ENCODE measurements around the gene C10orf90.

The C10orf90 gene

DNA sequence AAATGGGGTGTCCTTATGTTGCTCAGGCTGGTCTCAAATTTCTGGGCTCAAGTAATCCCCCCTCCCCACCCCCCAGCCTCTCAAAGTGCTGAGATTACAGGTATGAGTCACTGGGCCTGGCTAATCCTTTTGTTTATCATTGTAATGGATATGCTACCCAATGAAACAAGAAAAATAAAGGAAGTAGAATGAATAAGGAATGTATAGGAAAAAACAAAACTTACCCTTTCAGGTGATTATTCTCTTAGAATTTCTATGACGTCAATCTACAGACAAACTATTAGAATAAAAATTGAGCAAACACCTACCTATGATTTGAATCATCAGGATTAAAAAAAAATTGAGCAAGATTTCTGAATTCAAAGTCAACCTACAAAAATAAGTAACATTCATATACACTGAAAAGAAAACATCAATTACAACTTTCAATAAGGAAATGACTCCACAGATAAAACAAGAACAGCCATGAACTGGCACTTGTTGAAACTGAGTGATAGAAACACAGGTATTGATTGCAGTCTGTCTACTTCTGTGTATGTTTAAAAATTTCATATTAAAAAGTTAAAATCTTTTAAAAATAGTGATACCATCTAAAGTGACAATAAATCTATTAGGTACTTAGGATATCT, 294.5 kb downstream of the C10orf90 start (continued):
- TF ChIP-seq HIC1 (tag by site-specific recombination; IDR thresholded peaks at IDR 0.05): no peak

DNA sequence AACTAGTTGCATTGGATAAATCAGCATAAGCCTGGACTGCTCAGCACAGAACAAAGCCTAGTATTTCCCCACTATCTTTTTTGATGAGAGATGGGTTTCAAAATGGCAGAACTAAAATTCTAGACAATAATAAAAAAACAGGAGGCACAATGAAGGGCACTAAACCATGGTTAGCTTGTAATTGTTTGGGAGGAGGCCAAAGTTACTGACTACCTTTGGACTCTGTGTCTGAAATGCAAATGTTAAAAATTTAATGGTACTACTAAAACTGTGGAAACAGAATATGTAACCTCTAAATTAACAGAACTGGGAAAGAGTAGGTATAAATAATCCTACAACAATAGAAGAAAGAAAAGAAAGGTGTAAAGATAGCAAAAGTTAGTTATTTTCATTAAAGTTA, 295.2 kb downstream of the C10orf90 start:
- peaks cover 3% of the 10 kb centered on the region for H3K9me3 ChIP-seq (ENCODE audit: control insufficient read depth, insufficient read depth, low read depth, low read length)
- ChIA-PET POLR2A (no interaction called here), CTCF (no interaction called here)
- no peaks in the 10 kb centered on the region for H3K36me3 ChIP-seq (ENCODE audit: control insufficient read depth in 2 of 2, insufficient read depth in 1 of 2, low read length in 2 of 2)
- peaks cover 3% of the 10 kb centered on the region; the same call in 1 of the 2 replicates for H3K4me1 ChIP-seq (ENCODE audit: control insufficient read depth, insufficient read depth, low read length)
- TF ChIP-seq ZNF404 (tag by site-specific recombination; IDR thresholded peaks at IDR 0.05): no peak
- TF ChIP-seq, protein P1, sequence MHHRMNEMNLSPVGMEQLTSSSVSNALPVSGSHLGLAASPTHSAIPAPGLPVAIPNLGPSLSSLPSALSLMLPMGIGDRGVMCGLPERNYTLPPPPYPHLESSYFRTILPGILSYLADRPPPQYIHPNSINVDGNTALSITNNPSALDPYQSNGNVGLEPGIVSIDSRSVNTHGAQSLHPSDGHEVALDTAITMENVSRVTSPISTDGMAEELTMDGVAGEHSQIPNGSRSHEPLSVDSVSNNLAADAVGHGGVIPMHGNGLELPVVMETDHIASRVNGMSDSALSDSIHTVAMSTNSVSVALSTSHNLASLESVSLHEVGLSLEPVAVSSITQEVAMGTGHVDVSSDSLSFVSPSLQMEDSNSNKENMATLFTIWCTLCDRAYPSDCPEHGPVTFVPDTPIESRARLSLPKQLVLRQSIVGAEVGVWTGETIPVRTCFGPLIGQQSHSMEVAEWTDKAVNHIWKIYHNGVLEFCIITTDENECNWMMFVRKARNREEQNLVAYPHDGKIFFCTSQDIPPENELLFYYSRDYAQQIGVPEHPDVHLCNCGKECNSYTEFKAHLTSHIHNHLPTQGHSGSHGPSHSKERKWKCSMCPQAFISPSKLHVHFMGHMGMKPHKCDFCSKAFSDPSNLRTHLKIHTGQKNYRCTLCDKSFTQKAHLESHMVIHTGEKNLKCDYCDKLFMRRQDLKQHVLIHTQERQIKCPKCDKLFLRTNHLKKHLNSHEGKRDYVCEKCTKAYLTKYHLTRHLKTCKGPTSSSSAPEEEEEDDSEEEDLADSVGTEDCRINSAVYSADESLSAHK (tag by site-specific recombination; IDR thresholded peaks at IDR 0.05): no peak
- TF ChIP-seq ZNF621 (tag by site-specific recombination; IDR thresholded peaks at IDR 0.05): no peak
- no peak for TF ChIP-seq ZNF335 (tag by site-specific recombination; conservative IDR thresholded peaks at IDR 0.05)
- TF ChIP-seq ZFHX2 (tag by site-specific recombination; conservative IDR thresholded peaks at IDR 0.05): no peak
- TF ChIP-seq ZNF132 (tag by site-specific recombination; IDR thresholded peaks at IDR 0.05; ENCODE audit: borderline replicate concordance): no peak
- no peak for TF ChIP-seq ZNF600 (tag by site-specific recombination; IDR thresholded peaks at IDR 0.05)
- TF ChIP-seq ZNF280C (tag by site-specific recombination; IDR thresholded peaks at IDR 0.05): no peak
- TF ChIP-seq ZNF24 (tag by site-specific recombination; IDR thresholded peaks at IDR 0.05): no peak
- no peak for TF ChIP-seq HOXA7 (CRISPR knock-in tag; IDR thresholded peaks at IDR 0.05; ENCODE audit: borderline replicate concordance)
- TF ChIP-seq MZF1 (tag by site-specific recombination; IDR thresholded peaks at IDR 0.05; ENCODE audit: borderline replicate concordance): no peak
- no peak for TF ChIP-seq ZNF548 (tag by site-specific recombination; IDR thresholded peaks at IDR 0.05)
- TF ChIP-seq ZNF639 (tag by site-specific recombination; IDR thresholded peaks at IDR 0.05): no peak
- no peak overlapping the region for H3K27ac ChIP-seq (ENCODE audit: extremely low read depth, low read depth, low read length)
- no peak overlapping the region for H3K4me3 ChIP-seq (ENCODE audit: low read depth, low read length)

All from HEK293 (cell line).